Central memory CD4-positive, alpha-beta T cell (primary cell): ENCODE measurements around the gene NEDD4L.

Experiments
- DNase-seq: peaks from one replicate; pipeline ENCODE4 v3.0.0; 2022

The NEDD4L gene

GRCh38 chr18:58299135-58299473, 255.1 kb downstream of the NEDD4L start:
- DNase-seq, result no peak

GRCh38 chr18:58299936-58300335, 255.9 kb downstream of the NEDD4L start:
- no peak for DNase-seq

GRCh38 chr18:58300867-58301266, 256.8 kb downstream of the NEDD4L start:
- no peak for DNase-seq

- DNase-seq, result no peak
Observed at GRCh38 chr18:58302811-58303210, 258.8 kb downstream of the NEDD4L start.

- DNase-seq, result peak; percentile 36
Observed at GRCh38 chr18:58303363-58303762, 259.3 kb downstream of the NEDD4L start.

GRCh38 chr18:58305792-58306191, 261.8 kb downstream of the NEDD4L start:
- no peak for DNase-seq

- DNase-seq, result no peak
Observed at GRCh38 chr18:58307441-58307840, 263.4 kb downstream of the NEDD4L start.

- no peak for DNase-seq
Observed at GRCh38 chr18:58308463-58308862, 264.4 kb downstream of the NEDD4L start.

GRCh38 chr18:58309099-58309498, 265.1 kb downstream of the NEDD4L start:
- DNase-seq, result no peak

GRCh38 chr18:58309610-58310239, 265.7 kb downstream of the NEDD4L start:
- peak; percentile 21 for DNase-seq

- DNase-seq, result peak; percentile 64
Observed at GRCh38 chr18:58310517-58310916, 266.5 kb downstream of the NEDD4L start.

GRCh38 chr18:58311390-58311789, 267.4 kb downstream of the NEDD4L start:
- DNase-seq, result no peak

GRCh38 chr18:58313491-58314032, 269.5 kb downstream of the NEDD4L start:
- DNase-seq, result no peak

- DNase-seq, result no peak
Observed at GRCh38 chr18:58314284-58314683, 270.3 kb downstream of the NEDD4L start.

GRCh38 chr18:58315041-58315440, 271.0 kb downstream of the NEDD4L start:
- DNase-seq, result no peak

GRCh38 chr18:58315739-58316215, 271.8 kb downstream of the NEDD4L start:
- DNase-seq, result no peak

- no peak for DNase-seq
Observed at GRCh38 chr18:58316396-58317342, 272.6 kb downstream of the NEDD4L start.

- DNase-seq, result no peak
Observed at GRCh38 chr18:58319719-58320118, 275.7 kb downstream of the NEDD4L start.

GRCh38 chr18:58320907-58321561, 277.0 kb downstream of the NEDD4L start:
- no peak for DNase-seq

GRCh38 chr18:58321986-58322385, 278.0 kb downstream of the NEDD4L start:
- peak; percentile 65 for DNase-seq

GRCh38 chr18:58322464-58322863, 278.4 kb downstream of the NEDD4L start:
- no peak for DNase-seq

- no peak for DNase-seq
Observed at GRCh38 chr18:58323866-58324762, 280.1 kb downstream of the NEDD4L start.
